Stimulated activated CD8-positive, alpha-beta memory T cell treated with anti-CD3 and anti-CD28 coated beads, Interleukin-4, amount 100 ng/mL, for 24 hours (primary cell): Measurements from ENCODE around the gene SNED1.

Experiments used
- DNase-seq: peaks from one replicate; pipeline ENCODE4 v3.0.0-alpha.2; 2020; ENCODE audit warnings: low read depth

SNED1 gene

GRCh38 chr2:241109210-241110088, 111.0 kb downstream of the SNED1 start:
- no peak for DNase-seq

- no peak for DNase-seq
Measured at GRCh38 chr2:241110089-241110606, 111.7 kb downstream of the SNED1 start.

- DNase-seq, result no peak
Measured at GRCh38 chr2:241110607-241111439, 112.4 kb downstream of the SNED1 start.

GRCh38 chr2:241111440-241111805, 113.0 kb downstream of the SNED1 start:
- no peak for DNase-seq

GRCh38 chr2:241112046-241112445, 113.6 kb downstream of the SNED1 start:
- DNase-seq, result no peak

- peak; percentile 47 for DNase-seq
Measured at GRCh38 chr2:241112592-241112991, 114.2 kb downstream of the SNED1 start.

GRCh38 chr2:241114836-241115235, 116.4 kb downstream of the SNED1 start:
- no peak for DNase-seq

- no peak for DNase-seq
Measured at GRCh38 chr2:241115361-241115760, 116.9 kb downstream of the SNED1 start.

- no peak for DNase-seq
Measured at GRCh38 chr2:241116606-241117560, 118.5 kb downstream of the SNED1 start.

GRCh38 chr2:241118737-241119505, 120.5 kb downstream of the SNED1 start:
- no peak for DNase-seq

GRCh38 chr2:241120440-241120839, 122.0 kb downstream of the SNED1 start:
- DNase-seq, result no peak

- DNase-seq, result no peak
Measured at GRCh38 chr2:241121008-241121407, 122.6 kb downstream of the SNED1 start.

- no peak for DNase-seq
Measured at GRCh38 chr2:241122376-241123002, 124.1 kb downstream of the SNED1 start.

- DNase-seq, result no peak
Measured at GRCh38 chr2:241123816-241124536, 125.6 kb downstream of the SNED1 start.

GRCh38 chr2:241125626-241126025, 127.2 kb downstream of the SNED1 start:
- DNase-seq, result no peak

- DNase-seq, result no peak
Measured at GRCh38 chr2:241126201-241126611, 127.8 kb downstream of the SNED1 start.

- no peak for DNase-seq
Measured at GRCh38 chr2:241126771-241127202, 128.4 kb downstream of the SNED1 start.

GRCh38 chr2:241128266-241128665, 129.8 kb downstream of the SNED1 start:
- no peak for DNase-seq

- no peak for DNase-seq
Measured at GRCh38 chr2:241129086-241129871, 130.9 kb downstream of the SNED1 start.
